HG03060 (cell line): Measurements from ENCODE around the gene JMJD8.

ENCODE experiments used
- ATAC-seq: cut with Tn5 transposase; IDR thresholded peaks from one replicate; pipeline ENCODE4 v1.9.1; 2021; ENCODE audit warnings: low read depth, moderate number of reproducible peaks; ENCODE audit not compliant: unreplicated experiment

Gene JMJD8

GRCh38 chr16:710500-711075 is 26.5 kb upstream of the JMJD8 start:
- ATAC-seq = no peak

- ATAC-seq = no peak
Measured at GRCh38 chr16:709566-710499, 25.7 kb upstream of the JMJD8 start.

- no peak for ATAC-seq
Measured at GRCh38 chr16:708959-709358, 24.8 kb upstream of the JMJD8 start.

GRCh38 chr16:708019-708418 is 23.9 kb upstream of the JMJD8 start:
- no peak for ATAC-seq

GRCh38 chr16:707062-707538 is 23.0 kb upstream of the JMJD8 start:
- no peak for ATAC-seq

- no peak for ATAC-seq
Measured at GRCh38 chr16:706189-707061, 22.3 kb upstream of the JMJD8 start.

GRCh38 chr16:705431-706188 is 21.5 kb upstream of the JMJD8 start, which contains the start of gene FBXL16:
Gene FBXL16, minus strand, starts transcription at chr16:705801. Its CDS starts 8,396 bp downstream, at chr16:697405.
- ATAC-seq = no peak

- ATAC-seq = no peak
Measured at GRCh38 chr16:704552-705380, 20.6 kb upstream of the JMJD8 start.

GRCh38 chr16:704047-704446 is 19.9 kb upstream of the JMJD8 start:
- ATAC-seq = no peak

GRCh38 chr16:703406-703805 is 19.3 kb upstream of the JMJD8 start:
- ATAC-seq = no peak

- no peak for ATAC-seq
Measured at GRCh38 chr16:702341-702740, 18.2 kb upstream of the JMJD8 start.

GRCh38 chr16:700684-701584 is 16.8 kb upstream of the JMJD8 start:
- no peak for ATAC-seq

- no peak for ATAC-seq
Measured at GRCh38 chr16:698911-699671, 15.0 kb upstream of the JMJD8 start.

- ATAC-seq = no peak
Measured at GRCh38 chr16:695355-696089, 11.4 kb upstream of the JMJD8 start.

- ATAC-seq = no peak
Measured at GRCh38 chr16:694863-695354, 10.8 kb upstream of the JMJD8 start.

GRCh38 chr16:694187-694862 is 10.2 kb upstream of the JMJD8 start:
- ATAC-seq = no peak
